ENCODE data around the gene PLXNA2.

GRCh38 chr1:207981976-207982375 lies 262.2 kb downstream of the PLXNA2 start:
- TF ChIP-seq BACH2 (CRISPR knock-in tag; IDR thresholded peaks at IDR 0.05; ENCODE audit: borderline replicate concordance), result no peak
- no peak for TF ChIP-seq ZNF565 (CRISPR knock-in tag; conservative IDR thresholded peaks at IDR 0.05; ENCODE audit: low read depth)
- TF ChIP-seq PATZ1 (CRISPR knock-in tag; IDR thresholded peaks at IDR 0.05; ENCODE audit: borderline replicate concordance), result no peak
- no peak for TF ChIP-seq RARB (CRISPR knock-in tag; IDR thresholded peaks at IDR 0.05)
- TF ChIP-seq OSR1 (CRISPR knock-in tag; IDR thresholded peaks at IDR 0.05), result no peak
- no peak for TF ChIP-seq CSRNP3 (CRISPR knock-in tag; IDR thresholded peaks at IDR 0.05)
- no peak for TF ChIP-seq ZC3H10 (CRISPR knock-in tag; IDR thresholded peaks at IDR 0.05)
- no peak for TF ChIP-seq CSDC2 (CRISPR knock-in tag; IDR thresholded peaks at IDR 0.05)
- no peak for TF ChIP-seq ZNF8 (CRISPR knock-in tag; IDR thresholded peaks at IDR 0.05)
- no peak for TF ChIP-seq ISL1 (CRISPR knock-in tag; IDR thresholded peaks at IDR 0.05)
- TF ChIP-seq TOX (CRISPR knock-in tag; IDR thresholded peaks at IDR 0.05; ENCODE audit: borderline replicate concordance), result no peak
- no peak for TF ChIP-seq ZFP3 (CRISPR knock-in tag; IDR thresholded peaks at IDR 0.05)
